ENCODE data around the gene ARHGAP27. TPM values are rescaled to one million over a fixed set of nuclear protein-coding genes. Genes with fewer than 3 reads are reported as not detected.

Gene ARHGAP27
- polyA plus RNA-seq, 1 donor (not counting 4 experiments of a cell fraction or from before 2014, with no cell fraction given) = 14.4 TPM

GRCh38 chr17:45423975-45424335, 8.7 kb downstream of the ARHGAP27 start:
- Histone ChIP-seq H3K9me1 (ENCODE audit: control insufficient read depth, extremely low read depth, insufficient read depth, low read length) (no peaks in the 10 kb centered on the region), H2AFZ (ENCODE audit: control insufficient read depth, low read length) (no peak overlapping the region), H3K4me3 (ENCODE audit: control insufficient read depth in 2 of 3, extremely low read depth in 1 of 3, insufficient read depth in 2 of 3, low read depth in 1 of 3, low read length in 3 of 3) (no peak overlapping the region), H3K27me3 (ENCODE audit: control insufficient read depth, extremely low read depth, insufficient read depth, low read length) (no peaks in the 10 kb centered on the region), H3K4me1 (ENCODE audit: control insufficient read depth, extremely low read depth, insufficient read depth, low read length) (peaks cover 24% of the 10 kb centered on the region), H3K36me3 (ENCODE audit: control insufficient read depth in 2 of 2, extremely low read depth in 1 of 2, insufficient read depth in 2 of 2, low read length in 2 of 2) (peaks cover 0 to 1% of the 10 kb centered on the region in 2 experiments), H3K9me3 (ENCODE audit: control insufficient read depth, low read depth, low read length) (no peaks in the 10 kb centered on the region), H4K20me1 (ENCODE audit: control insufficient read depth, extremely low read depth, insufficient read depth, low read length) (no peaks in the 10 kb centered on the region), H3K9ac (ENCODE audit: control insufficient read depth, extremely low read depth, insufficient read depth, low read length) (no peak overlapping the region), H3K27ac (ENCODE audit: control insufficient read depth, insufficient read depth, low read length) (no peak overlapping the region), H3K4me2 (ENCODE audit: control insufficient read depth, extremely low read depth, insufficient read depth, low read depth, low read length) (peak overlapping the region; percentile 19), H3K79me2 (ENCODE audit: control insufficient read depth, insufficient read depth, low read length) (peaks cover 21% of the 10 kb centered on the region)
- FAIRE-seq (no peak), DNase-seq (ENCODE audit: low read depth, low spot score) (no peak)
- dilution Hi-C loops (cut with MboI; ENCODE audit: extremely low pct_ligation_motif_present, low sequenced_read_pairs) = no loop called here
- TF ChIP-seq CTCF (optimal IDR thresholded peaks at IDR 0.05 in 1 of 3, IDR thresholded peaks at IDR 0.05 in 1 of 3, conservative IDR thresholded peaks at IDR 0.05 in 1 of 3; ENCODE audit: extremely low read depth in 1 of 3, insufficient read depth in 2 of 3, low read length in 3 of 3) = no peak
- TF ChIP-seq EZH2 (IDR thresholded peaks at IDR 0.05; ENCODE audit: low read length) = no peak

GRCh38 chr17:45423304-45423974, 9.2 kb downstream of the ARHGAP27 start:
- no peak overlapping the region for H3K9ac ChIP-seq (ENCODE audit: control insufficient read depth, extremely low read depth, insufficient read depth, low read length)
- no peaks in the 10 kb centered on the region for H3K27me3 ChIP-seq (ENCODE audit: control insufficient read depth, extremely low read depth, insufficient read depth, low read length)
- H3K4me1 ChIP-seq (ENCODE audit: control insufficient read depth, extremely low read depth, insufficient read depth, low read length) = peaks cover 21% of the 10 kb centered on the region
- FAIRE-seq = no peak
- no peak for DNase-seq (ENCODE audit: low read depth, low spot score)
- no peak overlapping the region for H3K4me2 ChIP-seq (ENCODE audit: control insufficient read depth, extremely low read depth, insufficient read depth, low read depth, low read length)
- no peaks in the 10 kb centered on the region for H3K9me1 ChIP-seq (ENCODE audit: control insufficient read depth, extremely low read depth, insufficient read depth, low read length)
- no peak overlapping the region for H3K4me3 ChIP-seq (ENCODE audit: control insufficient read depth in 2 of 3, extremely low read depth in 1 of 3, insufficient read depth in 2 of 3, low read depth in 1 of 3, low read length in 3 of 3)
- H2AFZ ChIP-seq (ENCODE audit: control insufficient read depth, low read length) = no peak overlapping the region
- H3K36me3 ChIP-seq (ENCODE audit: control insufficient read depth in 2 of 2, extremely low read depth in 1 of 2, insufficient read depth in 2 of 2, low read length in 2 of 2) = peaks cover 0 to 1% of the 10 kb centered on the region in 2 experiments
- H3K27ac ChIP-seq (ENCODE audit: control insufficient read depth, insufficient read depth, low read length) = no peak overlapping the region
- no peaks in the 10 kb centered on the region for H4K20me1 ChIP-seq (ENCODE audit: control insufficient read depth, extremely low read depth, insufficient read depth, low read length)
- no peaks in the 10 kb centered on the region for H3K9me3 ChIP-seq (ENCODE audit: control insufficient read depth, low read depth, low read length)
- TF ChIP-seq EZH2 (IDR thresholded peaks at IDR 0.05; ENCODE audit: low read length) (no peak), CTCF (optimal IDR thresholded peaks at IDR 0.05 in 1 of 3, IDR thresholded peaks at IDR 0.05 in 1 of 3, conservative IDR thresholded peaks at IDR 0.05 in 1 of 3; ENCODE audit: extremely low read depth in 1 of 3, insufficient read depth in 2 of 3, low read length in 3 of 3) (no peak)
- dilution Hi-C loops (cut with MboI; ENCODE audit: extremely low pct_ligation_motif_present, low sequenced_read_pairs) = no loop called here
- peaks cover 26% of the 10 kb centered on the region for H3K79me2 ChIP-seq (ENCODE audit: control insufficient read depth, insufficient read depth, low read length)
